Uterus (tissue), 2 donors: ENCODE data around the gene SYNGR1.
A peak's percentile ranks its signal among the peaks of the same experiment; 100 is the strongest.

Source experiments
- POLR2A ChIP-seq, 2 donors: fragments of 450-650 bp; IDR thresholded peaks; one replicate each; pipeline ENCODE4 v1.6.1; 2016; ENCODE audit warnings: antibody characterized with exemption in 2 of 2, mild to moderate bottlenecking in 1 of 2, moderate library complexity in 1 of 2
- TF ChIP-seq, protein P1 (sequence below), 4 experiments: fragments of 200-600 bp in 2 of 4; fragments of 450-650 bp in 2 of 4; sonication (generic) in 2 of 4; IDR thresholded peaks; one replicate each; pipeline ENCODE4 v1.5.1; 2016 to 2019; ENCODE audit warnings: antibody characterized with exemption in 4 of 4, mild to moderate bottlenecking in 2 of 4, moderate library complexity in 1 of 4

- TF ChIP-seq, protein P1, sequence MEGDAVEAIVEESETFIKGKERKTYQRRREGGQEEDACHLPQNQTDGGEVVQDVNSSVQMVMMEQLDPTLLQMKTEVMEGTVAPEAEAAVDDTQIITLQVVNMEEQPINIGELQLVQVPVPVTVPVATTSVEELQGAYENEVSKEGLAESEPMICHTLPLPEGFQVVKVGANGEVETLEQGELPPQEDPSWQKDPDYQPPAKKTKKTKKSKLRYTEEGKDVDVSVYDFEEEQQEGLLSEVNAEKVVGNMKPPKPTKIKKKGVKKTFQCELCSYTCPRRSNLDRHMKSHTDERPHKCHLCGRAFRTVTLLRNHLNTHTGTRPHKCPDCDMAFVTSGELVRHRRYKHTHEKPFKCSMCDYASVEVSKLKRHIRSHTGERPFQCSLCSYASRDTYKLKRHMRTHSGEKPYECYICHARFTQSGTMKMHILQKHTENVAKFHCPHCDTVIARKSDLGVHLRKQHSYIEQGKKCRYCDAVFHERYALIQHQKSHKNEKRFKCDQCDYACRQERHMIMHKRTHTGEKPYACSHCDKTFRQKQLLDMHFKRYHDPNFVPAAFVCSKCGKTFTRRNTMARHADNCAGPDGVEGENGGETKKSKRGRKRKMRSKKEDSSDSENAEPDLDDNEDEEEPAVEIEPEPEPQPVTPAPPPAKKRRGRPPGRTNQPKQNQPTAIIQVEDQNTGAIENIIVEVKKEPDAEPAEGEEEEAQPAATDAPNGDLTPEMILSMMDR (IDR thresholded peaks at IDR 0.05): peak in 3 of 4 experiments; percentile 15 to 38 (median 25)
- no peak for TF ChIP-seq POLR2A (IDR thresholded peaks at IDR 0.05)
Observed at GRCh38 chr22:39308614-39309363, 41.0 kb upstream of the SYNGR1 start.
